Measurements from ENCODE around the gene CAD.
"Not testable (repeated sequence)": the region's sequence is repeated elsewhere in the genome, so short reads cannot be mapped to it uniquely, and the experiment has no call there.

Gene CAD

GRCh38 chr2:27256855-27257454, 39.8 kb downstream of the CAD start:
- DNase-seq (ENCODE audit: low read depth in 2 of 2): no peak

GRCh38 chr2:27258051-27258450, 40.9 kb downstream of the CAD start:
- DNase-seq (ENCODE audit: low read depth in 2 of 2): no peak

GRCh38 chr2:27261241-27261925, 44.2 kb downstream of the CAD start:
- no peak for DNase-seq (ENCODE audit: low read depth in 2 of 2)

- no peak for DNase-seq (ENCODE audit: low read depth in 2 of 2)
Observed at GRCh38 chr2:27261926-27262298, 44.7 kb downstream of the CAD start.

GRCh38 chr2:27262379-27263286, 45.5 kb downstream of the CAD start, which contains the start of gene SLC30A3:
SLC30A3 (minus strand) TSS chr2:27263047; CDS start chr2:27262906, 141 bp downstream.
- DNase-seq (ENCODE audit: low read depth in 2 of 2): peak; percentile 41 to 44

- no peak for DNase-seq (ENCODE audit: low read depth in 2 of 2)
Observed at GRCh38 chr2:27263287-27264252, 46.4 kb downstream of the CAD start.

GRCh38 chr2:27264253-27264752, 47.1 kb downstream of the CAD start:
- no peak for DNase-seq (ENCODE audit: low read depth in 2 of 2)

- peak; percentile 19 to 29 for DNase-seq (ENCODE audit: low read depth in 2 of 2)
Observed at GRCh38 chr2:27264753-27265535, 47.8 kb downstream of the CAD start.

GRCh38 chr2:27265536-27265870, 48.3 kb downstream of the CAD start:
- no peak for DNase-seq (ENCODE audit: low read depth in 2 of 2)

GRCh38 chr2:27268296-27268695, 51.1 kb downstream of the CAD start:
- not testable (repeated sequence) for DNase-seq (ENCODE audit: low read depth in 2 of 2)

- no peak for DNase-seq (ENCODE audit: low read depth in 2 of 2)
Observed at GRCh38 chr2:27270131-27270530, 53.0 kb downstream of the CAD start.

GRCh38 chr2:27270670-27271069, 53.5 kb downstream of the CAD start:
- no peak for DNase-seq (ENCODE audit: low read depth in 2 of 2)

GRCh38 chr2:27271631-27272340, 54.6 kb downstream of the CAD start:
- DNase-seq (ENCODE audit: low read depth in 2 of 2): no peak

GRCh38 chr2:27272537-27273522, 55.7 kb downstream of the CAD start:
- DNase-seq (ENCODE audit: low read depth in 2 of 2): not testable (repeated sequence)

GRCh38 chr2:27275211-27276150, 58.3 kb downstream of the CAD start, which contains the start of gene DNAJC5G:
DNAJC5G (plus strand) TSS chr2:27275433; CDS start chr2:27276729, 1,296 bp downstream.
- no peak for DNase-seq (ENCODE audit: low read depth in 2 of 2)

GRCh38 chr2:27278010-27278409, 60.8 kb downstream of the CAD start:
- DNase-seq (ENCODE audit: low read depth in 2 of 2): no peak

GRCh38 chr2:27280826-27281225, 63.7 kb downstream of the CAD start:
- DNase-seq (ENCODE audit: low read depth in 2 of 2): no peak

Measured in stimulated activated CD8-positive, alpha-beta memory T cell treated with anti-CD3 and anti-CD28 coated beads, Interleukin-15, amount 100 ng/mL, for 4 hours (primary cell).